ENCODE results near the gene SNRPB2.

DNA sequence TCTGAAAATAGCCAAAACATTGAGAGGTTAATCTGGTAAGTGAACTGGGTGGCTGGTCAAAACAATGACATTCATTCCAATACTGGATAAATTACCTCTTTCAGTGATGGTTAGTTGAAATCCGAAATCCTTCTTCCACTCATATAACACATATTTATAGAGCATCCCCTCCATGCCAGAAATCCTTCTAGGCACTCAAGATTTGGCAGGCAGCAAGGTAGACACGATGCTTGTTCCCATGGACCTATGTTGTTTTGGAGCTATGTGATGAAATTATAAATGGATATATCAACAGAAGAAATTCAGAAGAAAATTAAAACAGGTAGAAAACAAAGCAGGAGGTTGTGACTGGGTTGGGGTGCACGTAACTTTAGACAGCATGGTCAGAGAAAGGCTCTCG is 26.3 kb upstream of the SNRPB2 start:
- TF ChIP-seq, protein P1, sequence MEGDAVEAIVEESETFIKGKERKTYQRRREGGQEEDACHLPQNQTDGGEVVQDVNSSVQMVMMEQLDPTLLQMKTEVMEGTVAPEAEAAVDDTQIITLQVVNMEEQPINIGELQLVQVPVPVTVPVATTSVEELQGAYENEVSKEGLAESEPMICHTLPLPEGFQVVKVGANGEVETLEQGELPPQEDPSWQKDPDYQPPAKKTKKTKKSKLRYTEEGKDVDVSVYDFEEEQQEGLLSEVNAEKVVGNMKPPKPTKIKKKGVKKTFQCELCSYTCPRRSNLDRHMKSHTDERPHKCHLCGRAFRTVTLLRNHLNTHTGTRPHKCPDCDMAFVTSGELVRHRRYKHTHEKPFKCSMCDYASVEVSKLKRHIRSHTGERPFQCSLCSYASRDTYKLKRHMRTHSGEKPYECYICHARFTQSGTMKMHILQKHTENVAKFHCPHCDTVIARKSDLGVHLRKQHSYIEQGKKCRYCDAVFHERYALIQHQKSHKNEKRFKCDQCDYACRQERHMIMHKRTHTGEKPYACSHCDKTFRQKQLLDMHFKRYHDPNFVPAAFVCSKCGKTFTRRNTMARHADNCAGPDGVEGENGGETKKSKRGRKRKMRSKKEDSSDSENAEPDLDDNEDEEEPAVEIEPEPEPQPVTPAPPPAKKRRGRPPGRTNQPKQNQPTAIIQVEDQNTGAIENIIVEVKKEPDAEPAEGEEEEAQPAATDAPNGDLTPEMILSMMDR (conservative IDR thresholded peaks at IDR 0.05; ENCODE audit: low read depth, low read length): no peak
- no peak for TF ChIP-seq EZH2phosphoT487 (IDR thresholded peaks at IDR 0.05; ENCODE audit: borderline replicate concordance, low read length)

All from PC-3 (cell line).